Measurements from ENCODE around the gene CCDC186.

Gene CCDC186

DNA sequence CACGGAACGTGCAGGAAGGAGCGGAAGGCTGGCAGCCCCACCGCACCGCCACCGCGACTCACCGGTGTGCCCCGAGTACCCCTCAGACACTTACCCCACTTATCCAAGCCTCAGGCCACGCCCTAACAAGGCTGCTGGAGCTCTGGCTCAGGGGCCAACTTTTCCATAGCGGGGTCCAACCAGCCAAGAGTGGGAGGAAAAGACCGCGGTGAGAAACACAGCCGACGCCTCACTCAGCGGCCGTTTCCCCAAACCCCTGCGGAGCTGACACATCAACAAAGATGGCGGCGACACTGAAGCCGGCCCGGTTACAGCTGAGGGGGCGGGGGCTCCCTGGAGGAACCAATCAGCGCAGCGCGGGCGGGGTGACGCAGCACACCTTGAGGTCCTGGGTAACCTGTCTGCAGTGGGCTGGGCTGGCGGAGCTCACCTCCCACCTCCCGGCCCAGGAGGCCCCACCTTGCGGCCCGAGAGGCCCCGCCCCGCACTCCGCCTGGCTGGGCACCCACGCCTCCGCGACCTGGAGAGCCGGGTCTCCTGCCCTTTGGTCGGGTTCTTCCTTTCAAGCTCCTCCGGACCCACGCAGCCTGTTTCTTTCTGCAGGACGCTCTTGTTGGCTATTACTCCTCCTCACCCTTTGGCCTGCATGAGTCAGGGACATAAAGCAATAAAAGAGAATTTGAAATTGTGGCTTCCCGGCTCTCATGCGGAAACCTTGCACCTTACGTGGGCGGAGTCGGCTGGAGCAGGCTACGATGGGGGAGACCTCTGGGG is at the start of gene CCDC186:
Gene CCDC186 (minus strand): TSS at position 283 of the 774 bp plus-strand sequence. CDS start 10,935 bp downstream, outside the sequence.
- DNase-seq, result peak; percentile 33

DNA sequence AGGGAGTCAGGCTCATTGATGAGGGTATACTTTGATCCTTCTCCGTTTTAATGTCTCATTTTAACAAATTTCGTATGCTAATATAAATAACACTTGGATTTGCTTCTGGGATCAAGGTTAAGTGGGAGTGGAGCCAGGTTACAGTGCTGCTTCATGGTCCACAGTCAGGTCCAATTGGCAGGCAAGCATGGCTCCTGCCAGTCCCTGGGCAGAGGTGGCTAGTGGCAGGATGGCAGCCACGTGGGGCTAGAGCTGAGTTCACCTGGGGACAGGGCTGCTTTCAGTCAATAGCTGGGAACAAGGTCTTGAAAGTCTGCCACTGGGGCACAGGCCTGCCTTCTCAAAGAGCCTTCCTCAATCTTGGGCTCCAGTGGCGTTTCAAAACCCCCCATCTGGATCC is 49.1 kb upstream of the CCDC186 start:
- no peak for DNase-seq

DNA sequence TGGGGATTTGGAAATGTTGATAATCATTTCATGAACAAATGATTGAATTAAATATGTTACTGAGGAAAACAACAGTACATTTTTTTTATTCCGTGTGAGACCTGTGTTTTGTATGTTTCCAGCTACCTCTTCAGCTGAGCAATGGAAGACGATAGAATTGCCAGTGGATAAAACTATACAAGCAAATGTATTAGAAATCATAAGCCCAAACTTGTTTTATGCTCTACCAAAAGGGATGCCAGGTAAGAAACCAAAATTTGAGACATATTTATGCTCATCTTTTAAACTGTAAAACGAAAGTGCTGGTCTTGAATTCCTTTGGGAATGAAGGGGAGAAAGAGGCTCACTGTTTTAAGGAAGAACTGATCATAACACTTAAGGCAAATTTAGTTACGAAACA is 47.2 kb upstream of the CCDC186 start:
- no peak for DNase-seq

DNA sequence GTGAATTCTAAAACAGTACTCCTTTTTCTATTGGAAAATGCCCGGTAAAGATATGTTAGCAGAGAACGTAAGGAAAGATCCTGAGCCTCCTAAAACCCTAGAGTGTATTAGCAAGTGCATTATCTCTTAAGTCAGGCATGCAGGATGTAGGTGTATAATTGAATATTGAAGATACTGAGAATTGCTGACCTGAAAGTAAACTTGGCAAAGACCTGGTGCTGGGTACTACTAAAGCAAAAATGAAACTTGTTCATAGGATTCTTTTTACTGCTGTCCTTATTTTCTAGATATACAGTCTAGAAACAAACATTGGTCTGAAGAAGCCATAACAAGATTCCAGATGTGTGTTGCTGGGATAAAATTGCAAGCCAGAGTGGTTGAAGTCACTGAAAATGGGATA is 46.3 kb upstream of the CCDC186 start:
- no peak for DNase-seq

DNA sequence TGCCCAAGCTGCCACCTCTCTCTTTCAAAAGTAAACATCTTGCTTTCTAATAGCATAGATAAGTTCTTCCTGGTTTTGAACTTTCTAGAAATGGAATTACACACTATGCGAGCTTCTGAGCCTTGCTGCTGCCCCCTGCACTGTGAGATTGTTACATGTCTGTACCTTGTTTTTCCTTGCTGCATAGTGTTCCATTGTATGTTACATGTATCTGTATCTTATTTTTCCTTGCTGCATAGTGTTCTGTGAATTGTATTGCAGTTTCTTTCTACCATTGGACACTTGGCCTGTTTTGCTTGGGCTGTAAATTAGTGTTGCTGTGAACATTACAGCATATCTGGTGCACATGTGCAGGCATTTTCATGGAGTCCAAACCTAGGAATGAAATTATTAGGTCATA is 41.0 kb upstream of the CCDC186 start:
- no peak for DNase-seq

DNA sequence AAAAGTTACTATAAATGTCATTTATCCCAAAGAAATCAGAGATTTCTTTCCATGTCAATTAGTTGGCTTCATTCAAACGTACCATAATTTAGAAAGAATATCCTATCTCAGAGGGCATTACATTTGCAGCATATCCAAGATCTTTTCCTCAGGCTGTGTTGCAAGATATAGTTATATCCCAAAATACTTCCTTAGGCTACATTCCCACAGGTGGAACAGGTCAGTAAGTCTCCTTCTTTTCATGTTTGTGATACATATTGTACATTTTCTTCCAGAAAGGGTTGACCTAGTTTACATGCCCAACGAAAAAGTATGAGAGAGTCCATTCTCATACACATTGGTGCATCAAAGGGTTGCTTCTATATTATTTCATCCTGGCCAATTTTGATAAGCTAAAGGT is 38.1 kb upstream of the CCDC186 start:
- no peak for DNase-seq

DNA sequence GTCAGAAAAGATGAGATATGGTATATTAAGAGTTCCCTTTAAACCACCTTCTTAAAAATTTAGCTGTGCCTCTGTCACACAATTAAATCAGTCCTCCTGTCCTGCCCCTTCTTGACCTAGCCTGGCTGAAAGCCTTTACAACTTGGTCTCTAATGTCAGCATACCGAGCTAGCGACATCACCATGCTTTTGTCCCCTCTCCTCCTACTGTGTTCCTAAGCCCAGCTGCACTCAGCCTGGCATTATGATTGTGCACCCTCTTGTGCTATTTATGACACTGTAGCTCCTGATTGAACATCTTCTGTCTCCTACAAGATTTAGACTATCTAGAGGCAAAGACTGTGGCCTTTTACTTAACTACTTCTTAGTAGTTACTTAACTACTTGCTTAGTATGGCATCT is 34.3 kb upstream of the CCDC186 start:
- DNase-seq, result no peak

DNA sequence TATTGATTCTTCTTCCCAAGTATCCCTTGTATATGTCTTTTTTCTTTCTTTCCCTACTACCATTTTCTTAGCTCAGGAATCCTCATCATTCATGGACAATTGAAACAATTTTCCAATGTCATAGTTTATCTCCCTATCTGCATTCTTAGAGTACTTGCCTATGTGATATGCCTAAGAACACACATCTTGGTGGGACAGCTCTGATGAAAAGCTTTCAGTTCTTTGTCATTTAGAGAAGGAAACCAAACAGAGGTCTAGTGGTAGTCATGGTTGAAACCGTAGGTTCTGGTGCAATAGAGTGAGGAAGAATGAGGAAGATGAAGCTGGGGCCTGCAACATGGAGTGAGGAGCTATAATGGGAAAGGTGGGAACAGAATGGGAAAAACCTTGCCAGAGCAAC is 33.3 kb upstream of the CCDC186 start:
- DNase-seq, result no peak

GRCh38 chr10:114206902-114207301 is 32.9 kb upstream of the CCDC186 start:
- no peak for DNase-seq

GRCh38 chr10:114202812-114203211 is 28.8 kb upstream of the CCDC186 start:
- no peak for DNase-seq

- no peak for DNase-seq
These were observed 25.2 kb upstream of the CCDC186 start for GRCh38 chr10:114199239-114199638.

DNA sequence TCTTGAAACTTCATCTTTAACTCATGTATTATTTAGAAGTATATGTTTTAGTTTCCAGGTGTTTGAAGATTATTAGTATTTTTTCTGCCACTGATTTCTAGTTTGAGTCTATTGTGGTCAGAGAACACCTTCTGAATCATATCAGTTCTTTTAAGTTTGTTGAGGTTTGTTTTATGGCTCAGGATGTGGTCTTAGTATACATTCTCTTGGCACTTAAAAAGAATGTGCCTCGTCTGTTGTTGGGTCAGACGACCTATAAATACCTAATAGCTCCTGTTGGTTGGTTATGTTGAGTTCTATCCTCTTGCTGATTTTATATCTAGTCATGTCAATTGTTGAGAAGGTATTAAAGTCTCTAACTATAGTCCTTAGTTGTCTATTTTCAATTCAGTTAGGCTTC is 21.1 kb upstream of the CCDC186 start:
- DNase-seq, result no peak

DNA sequence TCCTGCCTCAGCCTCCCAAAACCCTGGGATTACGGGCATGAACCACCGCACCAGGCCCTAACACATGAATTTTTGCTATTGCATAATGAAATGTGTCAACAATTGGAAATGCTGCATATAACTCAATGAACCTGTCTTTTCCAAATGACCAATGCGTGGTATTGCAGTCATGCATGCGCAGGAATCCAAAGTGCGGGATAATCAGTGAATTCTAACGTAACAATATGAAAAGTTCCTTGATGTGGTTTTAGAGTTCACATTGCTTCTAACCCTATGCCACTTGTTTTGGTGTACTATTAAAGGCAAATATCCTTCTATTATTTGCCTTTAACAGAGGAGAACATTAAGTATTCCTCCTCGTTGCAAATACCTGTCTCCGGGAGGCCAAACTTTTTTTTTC is 15.7 kb upstream of the CCDC186 start:
- no peak for DNase-seq

DNA sequence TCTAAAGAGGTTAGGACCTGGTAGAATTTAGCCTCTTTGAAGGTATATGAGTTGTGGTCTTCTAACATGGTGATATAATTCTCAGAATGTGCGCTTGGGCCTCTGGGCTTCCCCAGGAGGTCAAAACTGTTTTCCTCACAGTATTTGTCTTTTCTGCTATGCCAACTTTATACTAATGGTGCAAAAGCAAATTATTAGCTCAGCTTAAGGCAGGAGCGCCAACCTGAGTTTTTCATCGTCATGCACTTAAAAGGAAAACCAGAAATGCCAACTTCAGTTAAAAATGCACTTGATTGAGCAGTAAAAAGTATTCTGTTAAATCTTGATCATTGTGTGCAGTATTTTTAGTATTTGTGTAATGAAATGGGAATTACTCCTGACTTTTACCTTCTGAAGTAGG is 14.9 kb upstream of the CCDC186 start:
- DNase-seq, result no peak

- no peak for DNase-seq
These were observed 14.0 kb upstream of the CCDC186 start for GRCh38 chr10:114188001-114188400.

GRCh38 chr10:114184276-114184675 is 10.3 kb upstream of the CCDC186 start:
- no peak for DNase-seq

GRCh38 chr10:114183563-114183962 is 9.6 kb upstream of the CCDC186 start:
- DNase-seq, result no peak

DNA sequence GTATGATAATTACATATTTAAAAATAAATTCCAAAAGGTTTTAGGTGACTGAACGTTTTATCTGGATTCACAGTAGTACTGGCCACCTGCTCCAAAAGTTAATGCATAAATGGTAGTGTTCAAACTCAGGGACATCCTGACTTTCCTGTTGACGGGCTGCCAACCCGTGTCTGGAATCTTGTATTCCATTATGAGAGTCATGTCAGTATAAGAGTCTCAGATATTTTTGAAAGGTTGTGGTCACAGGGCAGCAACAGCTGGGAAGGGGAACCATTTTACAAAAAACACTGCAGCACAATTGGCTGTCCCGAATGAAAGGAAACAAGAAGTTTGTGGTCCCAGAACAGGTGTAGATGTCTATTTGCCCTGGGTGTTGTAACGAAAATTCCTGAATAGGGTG is 8.0 kb upstream of the CCDC186 start:
- DNase-seq, result no peak

DNA sequence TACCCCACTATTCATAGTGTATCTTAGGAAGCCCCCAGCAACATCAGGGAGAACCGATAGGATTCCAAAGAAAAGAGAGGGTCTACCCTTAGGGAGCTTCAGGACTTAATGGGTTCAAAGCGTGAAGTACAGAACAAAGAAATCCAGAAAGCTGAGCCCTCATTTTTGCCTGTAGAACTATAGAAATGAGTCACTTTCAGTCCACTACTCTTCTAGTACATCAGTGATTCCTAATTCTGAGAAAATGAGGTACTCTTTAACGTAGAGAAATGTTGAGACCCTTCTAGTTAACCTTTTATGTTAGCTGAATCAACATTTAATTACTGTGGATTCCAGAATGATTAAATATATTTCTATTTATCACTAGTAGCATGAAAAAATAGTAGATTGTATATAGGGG is 6.9 kb upstream of the CCDC186 start:
- no peak for DNase-seq

DNA sequence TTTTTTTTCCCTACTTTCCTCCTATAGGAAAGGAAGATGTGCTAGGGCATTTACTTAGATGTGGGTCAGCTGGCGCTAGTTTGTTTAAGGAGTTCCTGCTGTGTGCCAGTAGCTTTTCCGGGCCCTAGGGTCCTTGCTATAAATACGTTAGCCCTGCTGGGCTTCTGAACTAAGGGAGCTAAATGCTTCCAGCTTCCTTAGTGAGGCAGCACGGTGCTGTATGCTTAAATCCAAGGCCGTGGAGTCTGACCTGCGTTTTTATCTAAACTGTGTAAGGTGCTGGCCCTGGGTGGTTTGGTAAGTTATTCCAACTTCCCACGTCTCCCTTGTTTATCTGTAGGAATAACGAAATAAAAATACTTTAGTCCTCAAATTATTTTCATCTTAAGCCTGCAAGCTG is 5.7 kb upstream of the CCDC186 start:
- no peak for DNase-seq

DNA sequence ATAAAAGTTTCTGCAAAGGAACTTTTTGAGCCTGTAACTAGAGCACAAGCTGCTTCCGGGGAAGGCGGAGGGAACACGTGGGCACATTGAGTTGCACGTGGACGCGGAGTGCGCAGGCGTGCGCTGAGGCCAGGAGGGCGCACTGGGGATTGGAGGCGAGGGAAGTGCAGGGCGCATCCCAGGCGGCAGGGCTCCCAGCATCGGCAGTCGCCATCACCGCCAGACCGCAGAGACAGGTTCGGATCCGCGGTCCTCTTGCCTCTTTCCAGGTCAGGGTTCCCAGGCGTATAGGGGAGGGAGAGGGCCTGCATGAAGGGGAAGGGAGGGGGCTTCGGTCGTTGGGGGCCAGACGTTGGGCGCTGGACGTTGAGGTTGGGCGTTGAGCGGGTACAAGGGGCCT is 5.1 kb upstream of the CCDC186 start, which contains the start of gene TDRD1:
Gene TDRD1 (plus strand): TSS at position 206 of the 400 bp plus-strand sequence. CDS start 8,479 bp downstream, outside the sequence.
- DNase-seq, result no peak

DNA sequence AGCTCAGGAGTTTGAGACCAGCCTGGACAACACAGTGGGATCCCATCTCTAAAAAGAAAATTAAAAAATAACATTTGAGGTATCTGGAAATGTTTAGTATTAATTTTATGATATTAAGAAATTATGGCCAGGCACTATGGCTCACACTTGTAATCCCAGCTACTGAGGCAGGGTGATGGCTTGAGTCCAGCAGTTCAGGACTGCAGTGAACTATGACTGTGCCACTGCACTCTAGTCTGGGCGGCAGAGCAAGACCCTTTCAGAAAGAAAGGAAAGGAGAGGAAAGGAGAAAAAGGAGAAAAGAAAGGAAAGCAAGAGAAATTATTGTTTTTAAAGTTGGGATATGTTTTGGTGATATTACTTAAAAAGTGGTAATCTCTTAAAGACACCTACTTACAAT is 2.5 kb upstream of the CCDC186 start:
- no peak for DNase-seq

DNA sequence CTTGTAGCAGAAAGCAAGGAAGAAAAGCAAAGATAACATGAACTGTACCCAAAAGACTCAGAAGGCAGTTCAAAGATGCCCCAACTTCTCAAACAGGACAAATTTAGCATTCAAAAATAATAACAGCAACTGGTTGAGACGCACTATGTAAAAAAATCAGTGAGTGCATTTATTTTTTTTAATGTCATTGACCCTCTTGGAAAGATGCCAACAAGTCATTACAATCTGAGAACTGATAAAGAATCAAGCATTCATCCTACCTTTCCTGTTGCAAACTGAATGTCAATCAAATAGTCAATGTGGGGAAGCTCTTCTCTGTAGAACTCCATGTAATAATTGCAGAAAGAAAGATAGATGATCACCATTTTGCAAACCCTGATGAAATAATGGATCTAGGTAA is 1.7 kb upstream of the CCDC186 start:
- no peak for DNase-seq

- DNase-seq, result no peak
These were observed 739 bp upstream of the CCDC186 start for GRCh38 chr10:114174695-114175188.

DNA sequence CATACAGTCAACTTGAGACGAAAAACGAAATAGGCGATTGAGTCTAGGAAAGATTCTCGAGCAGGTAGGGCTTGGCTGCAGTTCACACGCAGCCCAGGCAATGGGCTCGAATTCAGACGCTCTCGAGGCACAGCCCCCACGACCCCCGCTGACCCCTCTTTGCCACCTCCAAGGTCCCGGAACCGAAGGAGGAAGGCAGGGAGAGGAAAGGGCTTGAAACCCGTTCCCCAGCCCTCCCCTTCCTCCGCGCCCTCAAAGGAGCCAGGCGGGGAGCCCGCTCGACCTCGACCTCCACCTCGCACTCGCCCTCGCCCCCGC is 441 bp downstream of the CCDC186 start:
- DNase-seq, result no peak
